ENCODE data around the gene PTGER4. TPM values are rescaled to one million over a fixed set of nuclear protein-coding genes. Genes with fewer than 3 reads are reported as not detected.

PTGER4 gene
- total and polyA plus RNA-seq, 7 experiments from 2014 or later = 38.5 to 422 (median 56.0) TPM

DNA sequence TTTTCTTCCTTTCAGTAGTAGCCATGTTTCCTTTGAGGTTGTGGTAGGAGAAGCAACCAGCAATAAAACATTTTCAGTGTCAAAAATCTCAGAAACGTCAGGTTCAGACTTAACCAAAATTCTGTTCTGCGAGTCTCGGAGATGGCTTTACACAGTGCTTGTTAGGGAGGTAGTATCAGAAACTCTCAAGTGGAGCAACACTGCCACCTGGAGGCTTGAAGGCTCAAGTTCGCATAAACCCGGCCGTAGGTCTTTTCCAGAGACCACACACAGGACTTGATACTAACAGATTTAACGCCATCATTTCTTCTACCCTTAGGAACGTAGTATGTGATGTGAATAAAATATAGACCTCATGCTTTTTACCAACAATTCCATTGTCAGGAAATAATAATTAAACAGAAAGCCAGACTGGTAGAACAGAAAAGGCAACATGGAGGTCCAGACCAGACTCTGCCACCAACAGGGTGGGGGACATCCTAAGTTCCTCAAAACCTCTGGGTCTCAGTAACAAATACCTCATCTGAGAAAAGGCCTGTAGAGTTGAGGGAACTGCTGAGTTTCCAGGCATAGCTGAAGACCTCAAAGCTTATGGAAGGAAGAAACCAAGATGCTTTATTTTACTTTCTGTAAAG is 8.5 kb downstream of the PTGER4 start:
- no peaks in the 10 kb centered on the region for H3K27me3 ChIP-seq (ENCODE audit: control insufficient read depth in 2 of 2, insufficient read depth in 2 of 2, low read length in 2 of 2)
- H3K36me3 ChIP-seq (ENCODE audit: control insufficient read depth in 2 of 3, insufficient read depth in 3 of 3, low read length in 3 of 3) = peaks cover 0 to 16% (median 6%) of the 10 kb centered on the region in 3 experiments
- H3K4me3 ChIP-seq (ENCODE audit: low read length) = peak overlapping the region; percentile 38
- peak; percentile 88 for ATAC-seq
- ChIA-PET CTCF (interaction anchor here (0.5 to 3.0 kb wide), 4 partner anchors 60 to 974 kb away, joined by 3 to 33 read pairs (median 6); no protein-coding TSS in a partner anchor), POLR2A (no interaction called here)
- Mint-ChIP-seq H3K27ac (peak overlapping the region; percentile 87 to 98 (median 96)), H3K9me3 (no peaks in the 10 kb centered on the region), H3K36me3 (peaks cover 14 to 66% (median 19%) of the 10 kb centered on the region in 5 donors), H3K4me1 (peaks cover 60 to 90% (median 82%) of the 10 kb centered on the region in 7 donors), H3K4me3 (peak overlapping the region; percentile 76 to 100 (median 95)), H3K27me3 (no peaks in the 10 kb centered on the region)
- H3K27ac ChIP-seq (ENCODE audit: low read depth, low read length) = peak overlapping the region; percentile 60
- intact Hi-C loops (cut with micrococcal nuclease) = loop anchor here (1.0 to 10.0 kb wide), 19 partner anchors 8 to 1513 kb away; partner anchors contain the start of genes OXCT1 (in 1 of the 2) and TTC33 (in 1 of the 2)
- H3K9me3 ChIP-seq (ENCODE audit: control insufficient read depth in 2 of 3, low read length in 3 of 3) = no peaks in the 10 kb centered on the region
- DNase-seq = peak; percentile 58 to 88 (median 83)
- H3K4me1 ChIP-seq (ENCODE audit: control insufficient read depth in 2 of 2, insufficient read depth in 2 of 2, low read length in 2 of 2) = peaks cover 30 to 32% of the 10 kb centered on the region in 2 donors

DNA sequence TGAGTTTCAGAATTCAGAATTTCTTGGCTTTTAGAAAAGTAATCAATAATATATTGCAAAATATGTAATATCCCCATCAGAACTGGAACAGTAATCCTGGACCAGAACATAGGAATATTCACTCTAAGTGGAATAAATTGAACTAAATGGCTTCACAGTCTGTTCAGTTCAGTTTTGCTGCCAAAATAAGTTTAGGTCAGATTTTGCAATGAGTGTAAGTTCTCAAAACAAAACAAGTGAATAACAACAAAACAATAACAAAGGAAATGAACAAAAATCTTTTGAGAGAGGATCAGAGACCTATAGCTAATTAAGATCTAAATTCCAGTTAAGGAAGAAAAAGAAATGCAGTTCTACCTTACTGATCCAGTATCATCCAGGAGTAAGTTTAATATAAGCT is 9.3 kb downstream of the PTGER4 start:
- Mint-ChIP-seq H3K36me3 (peaks cover 14 to 63% (median 19%) of the 10 kb centered on the region in 5 donors), H3K27ac (peak overlapping the region in 8 of 9 donors; percentile 35 to 97 (median 82)), H3K27me3 (no peaks in the 10 kb centered on the region), H3K4me1 (peaks cover 59 to 82% (median 77%) of the 10 kb centered on the region in 7 donors), H3K9me3 (no peaks in the 10 kb centered on the region), H3K4me3 (peak overlapping the region in 6 of 10 donors; percentile 32 to 99 (median 98))
- ATAC-seq (no peak), DNase-seq (no peak)
- no peak overlapping the region for H3K4me3 ChIP-seq (ENCODE audit: low read length)
- no peaks in the 10 kb centered on the region for H3K27me3 ChIP-seq (ENCODE audit: control insufficient read depth in 2 of 2, insufficient read depth in 2 of 2, low read length in 2 of 2)
- peaks cover 30 to 32% of the 10 kb centered on the region in 2 donors for H3K4me1 ChIP-seq (ENCODE audit: control insufficient read depth in 2 of 2, insufficient read depth in 2 of 2, low read length in 2 of 2)
- ChIA-PET CTCF (interaction anchor here (0.6 to 3.0 kb wide), 6 partner anchors 9 to 1484 kb away, joined by 3 to 33 read pairs (median 3); partner anchors contain the start of gene PTGER4), POLR2A (interaction anchor here (1.1 to 1.5 kb wide), 2 partner anchors 9 to 279 kb away, joined by 3 to 4 read pairs; no protein-coding TSS in a partner anchor)
- H3K27ac ChIP-seq (ENCODE audit: low read depth, low read length) = peak overlapping the region; percentile 60
- intact Hi-C loops (cut with micrococcal nuclease) = loop anchor here (1.0 to 10.0 kb wide), 19 partner anchors 9 to 1514 kb away; partner anchors contain the start of genes OXCT1 (in 1 of the 2) and TTC33 (in 1 of the 2)
- H3K36me3 ChIP-seq (ENCODE audit: control insufficient read depth in 2 of 3, insufficient read depth in 3 of 3, low read length in 3 of 3) = peaks cover under 1 to 17% (median 6%) of the 10 kb centered on the region in 3 experiments
- no peaks in the 10 kb centered on the region for H3K9me3 ChIP-seq (ENCODE audit: control insufficient read depth in 2 of 3, low read length in 3 of 3)

DNA sequence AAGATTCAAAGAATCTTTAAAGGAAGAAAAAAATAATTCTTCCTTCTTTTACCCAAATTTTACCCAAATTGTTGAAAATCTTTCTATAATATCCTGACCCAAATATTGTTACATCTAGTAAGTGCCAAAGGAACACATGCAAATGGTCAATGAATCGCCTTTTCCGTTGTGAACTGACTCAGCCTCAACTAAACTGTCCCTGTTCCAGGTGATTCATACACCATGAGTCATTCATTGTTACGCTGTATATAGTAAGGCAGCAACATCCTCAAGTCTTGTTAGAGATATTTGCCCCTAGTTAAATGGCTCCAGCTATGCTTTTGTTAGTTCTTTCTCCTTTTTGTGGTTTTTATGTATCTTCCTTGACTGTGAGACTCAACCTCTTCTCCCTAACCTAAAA is 9.7 kb downstream of the PTGER4 start:
- Histone ChIP-seq H3K9me3 (ENCODE audit: control insufficient read depth in 2 of 3, low read length in 3 of 3) (no peaks in the 10 kb centered on the region), H3K27me3 (ENCODE audit: control insufficient read depth in 2 of 2, insufficient read depth in 2 of 2, low read length in 2 of 2) (no peaks in the 10 kb centered on the region), H3K4me3 (ENCODE audit: low read length) (no peak overlapping the region), H3K36me3 (ENCODE audit: control insufficient read depth in 2 of 3, insufficient read depth in 3 of 3, low read length in 3 of 3) (peaks cover 4 to 22% (median 6%) of the 10 kb centered on the region in 3 experiments), H3K27ac (ENCODE audit: low read depth, low read length) (peak overlapping the region; percentile 11), H3K4me1 (ENCODE audit: control insufficient read depth in 2 of 2, insufficient read depth in 2 of 2, low read length in 2 of 2) (peaks cover 30 to 32% of the 10 kb centered on the region in 2 donors)
- Mint-ChIP-seq H3K4me1 (peaks cover 55 to 78% (median 73%) of the 10 kb centered on the region in 7 donors), H3K36me3 (peaks cover 14 to 63% (median 20%) of the 10 kb centered on the region in 5 donors), H3K9me3 (no peaks in the 10 kb centered on the region), H3K27me3 (no peaks in the 10 kb centered on the region), H3K27ac (peak overlapping the region in 8 of 9 donors; percentile 34 to 97 (median 90)), H3K4me3 (peak overlapping the region in 8 of 10 donors; percentile 32 to 93 (median 72))
- intact Hi-C loops (cut with micrococcal nuclease) = loop anchor here (2.0 to 10.0 kb wide), 7 partner anchors 65 to 1515 kb away; partner anchors contain the start of genes OXCT1 (in 1 of the 2) and TTC33 (in 1 of the 2)
- peak in 1 of 9 donors; percentile 55 for DNase-seq
- ChIA-PET POLR2A (interaction anchor here (1.1 to 1.5 kb wide), 2 partner anchors 9 to 279 kb away, joined by 3 to 4 read pairs; no protein-coding TSS in a partner anchor), CTCF (interaction anchor here (0.9 to 3.0 kb wide), 5 partner anchors 9 to 975 kb away, joined by 3 to 33 read pairs (median 3); partner anchors contain the start of gene PTGER4)
- ATAC-seq = peak; percentile 37

DNA sequence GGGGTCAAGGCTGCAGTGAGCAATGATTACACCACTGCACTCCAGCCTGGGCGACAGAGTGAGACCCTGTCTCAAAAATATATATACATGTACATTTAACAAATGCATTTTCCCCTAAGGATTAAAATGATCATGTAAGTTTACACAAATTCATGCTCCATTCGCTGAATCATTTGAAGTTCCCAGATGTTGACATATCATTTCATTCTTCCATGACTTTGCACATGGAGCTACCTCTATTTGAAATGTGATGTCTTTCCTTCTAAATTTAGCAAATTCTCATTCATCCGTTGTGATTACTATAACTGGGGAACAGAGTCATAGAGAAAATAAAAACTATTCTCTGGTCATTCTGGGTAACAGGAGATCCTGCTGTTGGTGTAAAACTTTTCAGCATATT is 10.6 kb downstream of the PTGER4 start:
- intact Hi-C loops (cut with micrococcal nuclease) = no loop called here
- Histone ChIP-seq H3K27ac (ENCODE audit: low read depth, low read length) (peak overlapping the region; percentile 43), H3K27me3 (ENCODE audit: control insufficient read depth in 2 of 2, insufficient read depth in 2 of 2, low read length in 2 of 2) (no peaks in the 10 kb centered on the region), H3K4me3 (ENCODE audit: low read length) (no peak overlapping the region), H3K9me3 (ENCODE audit: control insufficient read depth in 2 of 3, low read length in 3 of 3) (no peaks in the 10 kb centered on the region), H3K36me3 (ENCODE audit: control insufficient read depth in 2 of 3, insufficient read depth in 3 of 3, low read length in 3 of 3) (peaks cover 6 to 25% (median 6%) of the 10 kb centered on the region in 3 experiments), H3K4me1 (ENCODE audit: control insufficient read depth in 2 of 2, insufficient read depth in 2 of 2, low read length in 2 of 2) (peaks cover 30 to 32% of the 10 kb centered on the region in 2 donors)
- Mint-ChIP-seq H3K9me3 (no peaks in the 10 kb centered on the region), H3K36me3 (peaks cover 14 to 65% (median 26%) of the 10 kb centered on the region in 5 donors), H3K27me3 (no peaks in the 10 kb centered on the region), H3K27ac (peak overlapping the region in 8 of 9 donors; percentile 8 to 96 (median 62)), H3K4me3 (peak overlapping the region in 8 of 10 donors; percentile 14 to 93 (median 39)), H3K4me1 (peaks cover 51 to 73% (median 67%) of the 10 kb centered on the region in 7 donors)
- ChIA-PET CTCF (interaction anchor here (0.6 to 3.0 kb wide), 6 partner anchors 10 to 1110 kb away, joined by 3 to 33 read pairs (median 4); partner anchors contain the start of gene PTGER4), POLR2A (no interaction called here)
- DNase-seq (no peak), ATAC-seq (no peak)

DNA sequence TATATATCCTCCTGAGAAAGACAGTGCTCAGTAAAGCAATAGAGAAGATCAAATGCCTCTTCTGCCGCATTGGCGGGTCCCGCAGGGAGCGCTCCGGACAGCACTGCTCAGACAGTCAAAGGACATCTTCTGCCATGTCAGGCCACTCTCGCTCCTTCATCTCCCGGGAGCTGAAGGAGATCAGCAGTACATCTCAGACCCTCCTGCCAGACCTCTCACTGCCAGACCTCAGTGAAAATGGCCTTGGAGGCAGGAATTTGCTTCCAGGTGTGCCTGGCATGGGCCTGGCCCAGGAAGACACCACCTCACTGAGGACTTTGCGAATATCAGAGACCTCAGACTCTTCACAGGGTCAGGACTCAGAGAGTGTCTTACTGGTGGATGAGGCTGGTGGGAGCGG is 12.2 kb downstream of the PTGER4 start:
- no peaks in the 10 kb centered on the region for H3K27me3 ChIP-seq (ENCODE audit: control insufficient read depth in 2 of 2, insufficient read depth in 2 of 2, low read length in 2 of 2)
- H3K4me3 Mint-ChIP-seq = peak overlapping the region in 4 of 10 donors; percentile 1 to 15 (median 4)
- CTCF ChIA-PET = interaction anchor here (1.0 kb wide), 1 partner anchor 743 kb away, joined by 3 read pairs; no protein-coding TSS in a partner anchor
- DNase-seq (no peak), ATAC-seq (no peak)
- H3K4me3 ChIP-seq (ENCODE audit: low read length) = no peak overlapping the region
- H3K36me3 ChIP-seq (ENCODE audit: control insufficient read depth in 2 of 3, insufficient read depth in 3 of 3, low read length in 3 of 3) = peaks cover 6 to 30% (median 6%) of the 10 kb centered on the region in 3 experiments
- peaks cover 30 to 32% of the 10 kb centered on the region in 2 donors for H3K4me1 ChIP-seq (ENCODE audit: control insufficient read depth in 2 of 2, insufficient read depth in 2 of 2, low read length in 2 of 2)
- H3K9me3 Mint-ChIP-seq = peaks cover 0 to 5% (median 0%) of the 10 kb centered on the region in 11 donors
- H3K27me3 Mint-ChIP-seq = no peaks in the 10 kb centered on the region
- H3K27ac Mint-ChIP-seq = peak overlapping the region in 5 of 9 donors; percentile 1 to 65 (median 56)
- intact Hi-C loops (cut with micrococcal nuclease) = no loop called here
- H3K9me3 ChIP-seq (ENCODE audit: control insufficient read depth in 2 of 3, low read length in 3 of 3) = no peaks in the 10 kb centered on the region
- POLR2A ChIA-PET = interaction anchor here (0.6 kb wide), 1 partner anchor 26 kb away, joined by 4 read pairs; no protein-coding TSS in a partner anchor
- H3K27ac ChIP-seq (ENCODE audit: low read depth, low read length) = no peak overlapping the region
- peaks cover 27 to 65% (median 39%) of the 10 kb centered on the region in 5 donors for H3K36me3 Mint-ChIP-seq
- peaks cover 36 to 57% (median 51%) of the 10 kb centered on the region in 7 donors for H3K4me1 Mint-ChIP-seq

DNA sequence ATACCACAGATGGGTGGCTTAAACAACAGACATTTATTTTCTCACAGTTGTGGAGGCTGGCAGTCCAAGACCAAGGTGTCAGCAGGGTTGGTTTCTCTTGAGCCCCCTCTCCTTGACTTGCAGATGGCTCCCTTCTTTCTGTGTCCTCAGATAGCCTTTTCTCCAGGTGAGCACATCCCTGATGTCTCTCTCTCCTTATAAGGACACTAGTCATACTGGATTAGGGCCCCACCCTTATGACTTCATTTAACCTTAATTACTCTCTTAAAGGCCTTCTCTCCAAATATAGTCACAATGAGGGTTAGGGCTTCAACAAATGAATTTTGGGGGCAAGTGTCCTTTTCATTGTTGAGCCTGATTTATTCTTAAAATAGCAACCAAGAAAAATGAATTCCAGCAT is 14.7 kb downstream of the PTGER4 start:
- POLR2A ChIA-PET = no interaction called here
- Histone ChIP-seq H3K9me3 (ENCODE audit: control insufficient read depth in 2 of 3, low read length in 3 of 3) (no peaks in the 10 kb centered on the region), H3K4me1 (ENCODE audit: control insufficient read depth in 2 of 2, insufficient read depth in 2 of 2, low read length in 2 of 2) (peaks cover 6 to 11% of the 10 kb centered on the region in 2 donors), H3K27me3 (ENCODE audit: control insufficient read depth in 2 of 2, insufficient read depth in 2 of 2, low read length in 2 of 2) (no peaks in the 10 kb centered on the region), H3K4me3 (ENCODE audit: low read length) (no peak overlapping the region), H3K27ac (ENCODE audit: low read depth, low read length) (no peak overlapping the region), H3K36me3 (ENCODE audit: control insufficient read depth in 2 of 3, insufficient read depth in 3 of 3, low read length in 3 of 3) (peaks cover 6 to 30% (median 15%) of the 10 kb centered on the region in 3 experiments)
- Mint-ChIP-seq H3K36me3 (peaks cover 24 to 59% (median 56%) of the 10 kb centered on the region in 5 donors), H3K9me3 (peaks cover 0 to 11% (median 0%) of the 10 kb centered on the region in 11 donors), H3K27me3 (no peaks in the 10 kb centered on the region), H3K27ac (peak overlapping the region in 2 of 9 donors; percentile 44 to 76), H3K4me3 (peak overlapping the region in 1 of 10 donors; percentile 24), H3K4me1 (peaks cover 19 to 32% (median 27%) of the 10 kb centered on the region in 7 donors)
- intact Hi-C loops (cut with micrococcal nuclease) = no loop called here
- CTCF ChIA-PET = no interaction called here
- ATAC-seq = peak; percentile 16
- no peak for DNase-seq
